T-helper 17 cell (primary cell): Measurements from ENCODE around the gene SULT1E1. TPM values are rescaled to one million over a fixed set of nuclear protein-coding genes. Genes with fewer than 3 reads are reported as not detected.

Experiments used
- ATAC-seq: fragments of 150-1000 bp; cut with Tn5 transposase; 2 replicates; pipeline ENCODE4 v1.10.0; 2021; ENCODE audit warnings: mild to moderate bottlenecking, moderate library complexity
- DNase-seq, 3 donors: peaks; one replicate each; pipeline versions ENCODE4 v3.0.0 to v3.0.0-alpha.2; 2020 to 2021
- H3K9me3 ChIP-seq: one replicate; pipeline ENCODE4 v1.7.0; 2013; ENCODE audit warnings: low read length, mild to moderate bottlenecking; ENCODE audit not compliant: control insufficient read depth, poor library complexity, severe bottlenecking
- H3K27ac Mint-ChIP-seq: one replicate; pipeline ENCODE4 v1.8.0; 2022; ENCODE audit warnings: mild to moderate bottlenecking, moderate library complexity, mixed read lengths
- H3K27me3 Mint-ChIP-seq: one replicate; pipeline ENCODE4 v1.8.0; 2022; ENCODE audit warnings: mixed read lengths
- H3K36me3 Mint-ChIP-seq: one replicate; pipeline ENCODE4 v1.8.0; 2022; ENCODE audit warnings: low read depth, mixed read lengths
- H3K4me1 Mint-ChIP-seq: one replicate; pipeline ENCODE4 v1.8.0; 2022; ENCODE audit warnings: mild to moderate bottlenecking, mixed read lengths
- H3K4me3 Mint-ChIP-seq: one replicate; pipeline ENCODE4 v1.8.0; 2022; ENCODE audit warnings: mild to moderate bottlenecking, moderate library complexity, mixed read lengths
- total RNA-seq, 4 donors: library from RNA in 2 of 4; stranded (reverse) in 2 of 4; gene quantifications; one replicate each; pipeline ENCODE4 v1.2.3 and lab custom pipeline; 2022 to 2026

SULT1E1 gene
- total RNA-seq, 2 donors from 2014 or later, result not detected

DNA sequence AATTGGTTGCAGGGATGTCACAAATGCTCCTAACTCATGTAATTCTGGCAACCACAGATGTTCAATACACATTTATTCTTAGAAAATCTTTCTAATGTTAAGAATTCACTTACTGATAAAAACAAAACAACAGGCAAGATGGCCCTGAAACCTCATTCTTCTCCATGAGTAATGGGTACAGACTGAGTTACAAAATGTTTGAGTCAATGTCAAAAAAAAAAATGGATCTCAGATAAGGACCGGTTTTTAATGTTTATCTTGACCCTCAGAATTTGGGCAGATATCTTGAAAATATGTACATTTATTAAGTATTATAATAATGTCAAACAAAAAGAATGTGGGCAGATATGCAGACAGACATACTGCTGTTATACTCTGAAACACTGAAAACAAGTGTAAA lies 1.8 kb upstream of the SULT1E1 start:
- no peaks in the 10 kb centered on the region for H3K36me3 Mint-ChIP-seq
- no peak overlapping the region for H3K4me3 Mint-ChIP-seq
- no peak overlapping the region for H3K27ac Mint-ChIP-seq
- no peaks in the 10 kb centered on the region for H3K9me3 ChIP-seq
- H3K27me3 Mint-ChIP-seq, result no peaks in the 10 kb centered on the region
- ATAC-seq (no peak), DNase-seq (no peak)
- no peaks in the 10 kb centered on the region for H3K4me1 Mint-ChIP-seq

GRCh38 chr4:69860521-69861298 lies 765 bp upstream of the SULT1E1 start:
- Mint-ChIP-seq H3K4me1 (no peaks in the 10 kb centered on the region), H3K27me3 (no peaks in the 10 kb centered on the region), H3K27ac (no peak overlapping the region), H3K4me3 (no peak overlapping the region), H3K36me3 (no peaks in the 10 kb centered on the region)
- ATAC-seq (no peak), DNase-seq (no peak)
- H3K9me3 ChIP-seq, result no peaks in the 10 kb centered on the region

DNA sequence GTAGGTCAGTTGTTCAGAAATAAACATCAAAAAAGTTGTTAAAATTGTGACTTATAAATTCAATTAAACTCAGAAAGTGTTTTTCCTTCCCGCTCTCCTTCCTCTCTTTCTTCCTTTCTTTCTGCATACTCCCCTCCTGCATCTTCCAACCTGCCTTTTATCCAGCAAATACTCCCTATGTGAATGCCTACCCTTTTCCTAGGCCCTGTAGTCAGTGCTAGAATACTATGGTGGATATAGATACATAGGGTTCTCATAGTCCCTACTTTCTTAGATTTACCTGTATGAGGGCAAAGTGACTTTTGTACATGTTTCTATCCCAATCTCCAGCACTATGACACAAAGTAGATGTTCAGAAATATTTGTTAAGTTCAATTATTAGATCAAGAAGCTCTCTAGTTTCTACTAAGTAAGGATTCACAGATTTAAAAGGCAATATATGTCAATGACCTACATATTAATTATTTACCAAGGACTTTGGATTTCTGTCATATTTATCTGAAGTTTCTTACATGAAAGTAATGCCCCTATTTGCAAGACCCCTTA lies 732 bp downstream of the SULT1E1 start:
- no peaks in the 10 kb centered on the region for H3K36me3 Mint-ChIP-seq
- H3K4me3 Mint-ChIP-seq, result no peak overlapping the region
- H3K4me1 Mint-ChIP-seq, result no peaks in the 10 kb centered on the region
- no peaks in the 10 kb centered on the region for H3K27me3 Mint-ChIP-seq
- ATAC-seq, result no peak
- no peaks in the 10 kb centered on the region for H3K9me3 ChIP-seq
- H3K27ac Mint-ChIP-seq, result no peak overlapping the region
- DNase-seq, result no peak

- H3K4me1 Mint-ChIP-seq, result no peaks in the 10 kb centered on the region
- DNase-seq (no peak), ATAC-seq (no peak)
- no peaks in the 10 kb centered on the region for H3K27me3 Mint-ChIP-seq
- no peaks in the 10 kb centered on the region for H3K9me3 ChIP-seq
- no peak overlapping the region for H3K4me3 Mint-ChIP-seq
- no peak overlapping the region for H3K27ac Mint-ChIP-seq
- H3K36me3 Mint-ChIP-seq, result no peaks in the 10 kb centered on the region
Observed at GRCh38 chr4:69858690-69859089, 1.3 kb downstream of the SULT1E1 start.

GRCh38 chr4:69855822-69856221 lies 4.1 kb downstream of the SULT1E1 start:
- H3K27ac Mint-ChIP-seq, result no peak overlapping the region
- no peaks in the 10 kb centered on the region for H3K4me1 Mint-ChIP-seq
- ATAC-seq (no peak), DNase-seq (no peak)
- no peaks in the 10 kb centered on the region for H3K27me3 Mint-ChIP-seq
- H3K36me3 Mint-ChIP-seq, result no peaks in the 10 kb centered on the region
- no peak overlapping the region for H3K4me3 Mint-ChIP-seq
- H3K9me3 ChIP-seq, result no peaks in the 10 kb centered on the region

GRCh38 chr4:69849969-69850368 lies 10.0 kb downstream of the SULT1E1 start:
- H3K4me3 Mint-ChIP-seq, result no peak overlapping the region
- ATAC-seq (no peak), DNase-seq (no peak)
- H3K27ac Mint-ChIP-seq, result no peak overlapping the region
- H3K36me3 Mint-ChIP-seq, result no peaks in the 10 kb centered on the region
- H3K9me3 ChIP-seq, result no peaks in the 10 kb centered on the region
- H3K4me1 Mint-ChIP-seq, result no peaks in the 10 kb centered on the region
- no peaks in the 10 kb centered on the region for H3K27me3 Mint-ChIP-seq

GRCh38 chr4:69849297-69849696 lies 10.6 kb downstream of the SULT1E1 start:
- ATAC-seq, result no peak
- H3K27me3 Mint-ChIP-seq, result no peaks in the 10 kb centered on the region
- no peak overlapping the region for H3K4me3 Mint-ChIP-seq
- no peak overlapping the region for H3K27ac Mint-ChIP-seq
- H3K9me3 ChIP-seq, result no peaks in the 10 kb centered on the region
- no peaks in the 10 kb centered on the region for H3K36me3 Mint-ChIP-seq
- no peaks in the 10 kb centered on the region for H3K4me1 Mint-ChIP-seq
- no peak for DNase-seq

DNA sequence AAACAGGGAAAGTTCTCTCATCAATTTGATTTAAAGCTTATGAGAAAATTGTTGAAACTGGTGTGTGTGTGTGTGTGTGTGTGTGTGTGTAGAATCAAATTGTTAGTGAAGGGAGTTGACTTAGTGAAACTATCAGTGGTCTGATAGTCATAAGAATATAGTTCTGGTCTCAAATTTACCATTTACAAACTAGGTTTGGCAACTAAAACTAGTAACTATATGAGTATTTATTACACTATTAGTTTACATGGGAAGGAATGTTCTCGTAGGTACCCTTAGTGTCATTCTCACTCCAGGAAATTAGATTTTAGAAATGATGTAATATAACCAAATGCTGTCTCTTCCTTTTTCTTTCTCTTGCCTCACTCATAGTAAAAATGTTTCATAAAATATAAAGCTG lies 11.9 kb downstream of the SULT1E1 start:
- Mint-ChIP-seq H3K36me3 (no peaks in the 10 kb centered on the region), H3K4me3 (no peak overlapping the region), H3K27ac (no peak overlapping the region), H3K4me1 (no peaks in the 10 kb centered on the region), H3K27me3 (peaks cover 6% of the 10 kb centered on the region)
- DNase-seq (no peak), ATAC-seq (no peak)
- H3K9me3 ChIP-seq, result no peaks in the 10 kb centered on the region

DNA sequence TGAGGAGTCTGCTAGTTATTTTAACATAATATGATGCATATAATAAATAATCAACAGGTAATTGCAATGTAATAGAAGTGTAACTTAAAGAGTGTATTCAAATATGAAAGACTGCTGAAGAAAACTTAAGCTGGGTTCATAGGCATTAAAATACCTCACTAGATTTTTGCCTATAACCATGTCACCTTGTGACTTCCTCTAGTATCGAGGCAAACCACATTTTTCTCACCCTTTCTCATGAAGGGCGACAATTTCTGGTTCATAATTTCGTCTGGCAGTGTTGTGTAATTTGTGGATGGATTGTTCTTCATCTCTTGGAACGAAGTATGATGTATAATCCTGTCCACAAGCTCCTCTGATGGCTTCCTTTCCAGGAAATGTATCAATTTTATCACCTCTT lies 16.0 kb downstream of the SULT1E1 start:
- H3K27me3 Mint-ChIP-seq, result peaks cover 6% of the 10 kb centered on the region
- H3K36me3 Mint-ChIP-seq, result no peaks in the 10 kb centered on the region
- no peak overlapping the region for H3K27ac Mint-ChIP-seq
- DNase-seq, result no peak
- no peak for ATAC-seq
- H3K9me3 ChIP-seq, result no peaks in the 10 kb centered on the region
- no peaks in the 10 kb centered on the region for H3K4me1 Mint-ChIP-seq
- no peak overlapping the region for H3K4me3 Mint-ChIP-seq

DNA sequence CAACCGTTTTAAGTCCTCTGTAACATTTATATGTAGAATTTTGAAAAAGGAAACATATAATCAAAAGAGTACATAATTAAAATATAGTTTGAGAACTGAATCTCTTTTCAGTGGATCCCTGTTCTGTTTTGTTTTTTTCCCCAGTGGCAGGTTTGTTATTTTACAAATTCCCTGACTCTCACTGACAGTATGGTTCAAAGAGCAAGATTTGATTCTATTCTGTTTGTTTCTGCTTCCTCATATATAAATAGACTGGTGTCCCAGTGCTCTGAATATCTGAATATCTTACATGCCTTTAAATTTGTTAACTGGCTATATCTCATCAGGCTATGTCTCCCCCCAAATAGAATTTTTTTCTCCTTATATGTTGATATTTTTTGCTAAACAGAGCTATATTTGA lies 16.6 kb downstream of the SULT1E1 start:
- DNase-seq (no peak), ATAC-seq (no peak)
- Mint-ChIP-seq H3K27me3 (peaks cover 6% of the 10 kb centered on the region), H3K27ac (no peak overlapping the region), H3K4me1 (no peaks in the 10 kb centered on the region), H3K4me3 (no peak overlapping the region), H3K36me3 (no peaks in the 10 kb centered on the region)
- no peaks in the 10 kb centered on the region for H3K9me3 ChIP-seq

DNA sequence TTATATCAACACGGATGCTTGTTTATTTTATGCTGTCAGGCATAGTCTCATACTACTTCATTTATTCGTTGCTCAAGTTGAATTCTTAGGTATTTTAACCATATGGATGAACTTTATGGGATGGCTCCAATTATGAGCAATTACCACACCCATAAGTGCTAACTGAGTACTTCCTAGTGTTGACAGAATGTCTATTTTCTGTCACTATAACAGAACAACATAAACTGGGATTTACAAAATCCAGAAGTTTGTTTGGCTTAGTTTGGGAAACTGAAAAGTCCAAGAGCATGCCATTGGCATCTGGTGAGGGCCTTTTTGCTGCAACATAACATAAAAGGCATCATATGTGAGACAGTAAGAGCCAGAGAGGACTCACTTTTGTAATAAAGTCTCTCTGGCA lies 21.0 kb downstream of the SULT1E1 start:
- ATAC-seq, result no peak
- Mint-ChIP-seq H3K27me3 (peaks cover 6% of the 10 kb centered on the region), H3K4me3 (no peak overlapping the region)

DNA sequence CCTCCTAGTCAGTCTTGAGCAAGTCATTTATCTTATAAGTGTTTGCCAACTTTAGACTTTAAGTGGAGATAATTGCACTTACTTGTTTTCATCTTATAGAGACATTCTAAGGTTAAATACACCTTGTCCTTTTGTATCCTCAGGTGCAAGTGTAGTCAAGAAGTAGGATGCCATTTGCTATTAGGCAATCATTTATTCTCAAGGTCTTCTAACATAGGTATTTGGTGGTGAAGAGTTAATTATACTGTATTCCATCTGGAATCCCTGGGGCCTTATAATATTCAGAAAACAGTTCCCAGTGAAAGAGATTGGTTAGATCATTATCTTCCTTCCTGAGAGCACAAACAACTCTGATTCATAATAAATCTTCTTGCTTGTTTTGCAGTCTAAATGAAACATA lies 23.7 kb downstream of the SULT1E1 start:
- Mint-ChIP-seq H3K4me1 (peaks cover 6% of the 10 kb centered on the region), H3K4me3 (no peak overlapping the region), H3K27me3 (peaks cover 7% of the 10 kb centered on the region), H3K36me3 (no peaks in the 10 kb centered on the region), H3K27ac (no peak overlapping the region)
- DNase-seq (no peak), ATAC-seq (no peak)
- H3K9me3 ChIP-seq, result no peaks in the 10 kb centered on the region

More for the DNA sequence above, 21.0 kb downstream of the SULT1E1 start:
- DNase-seq, result no peak
- H3K9me3 ChIP-seq, result no peaks in the 10 kb centered on the region
- H3K4me1 Mint-ChIP-seq, result no peaks in the 10 kb centered on the region
- H3K27ac Mint-ChIP-seq, result no peak overlapping the region
- H3K36me3 Mint-ChIP-seq, result no peaks in the 10 kb centered on the region

GRCh38 chr4:69835766-69836165 lies 24.2 kb downstream of the SULT1E1 start:
- H3K9me3 ChIP-seq, result no peaks in the 10 kb centered on the region
- H3K4me1 Mint-ChIP-seq, result peaks cover 6% of the 10 kb centered on the region
- ATAC-seq, result no peak
- H3K27me3 Mint-ChIP-seq, result peaks cover 7% of the 10 kb centered on the region
- DNase-seq, result no peak
- no peaks in the 10 kb centered on the region for H3K36me3 Mint-ChIP-seq
- no peak overlapping the region for H3K4me3 Mint-ChIP-seq
- H3K27ac Mint-ChIP-seq, result no peak overlapping the region

GRCh38 chr4:69833251-69833650 lies 26.7 kb downstream of the SULT1E1 start:
- no peak overlapping the region for H3K27ac Mint-ChIP-seq
- H3K4me1 Mint-ChIP-seq, result peaks cover 6% of the 10 kb centered on the region
- no peaks in the 10 kb centered on the region for H3K36me3 Mint-ChIP-seq
- DNase-seq, result no peak
- peaks cover 7% of the 10 kb centered on the region for H3K27me3 Mint-ChIP-seq
- ATAC-seq, result no peak
- H3K9me3 ChIP-seq, result no peaks in the 10 kb centered on the region
- no peak overlapping the region for H3K4me3 Mint-ChIP-seq
